H1 (cell line): ENCODE results near the gene NFIA. TPM values are rescaled to one million over a fixed set of nuclear protein-coding genes. Genes with fewer than 3 reads are reported as not detected.

Source experiments
- CTCF ChIA-PET: fragments of 300-600 bp; sonication (Branson Sonifier 250); formaldehyde crosslinking; loops from one replicate; lab custom pipeline; 2021; ENCODE audit not compliant: partially characterized antibody; lab: Charles Lee
- POLR2A ChIA-PET: fragments of 300-600 bp; sonication (Branson Sonifier 250); formaldehyde crosslinking; loops from one replicate; lab custom pipeline; 2021; ENCODE audit warnings: inconsistent platforms; ENCODE audit not compliant: partially characterized antibody; lab: Charles Lee
- DNase-seq, 2 experiments: peaks; one replicate each; pipeline versions ENCODE4 v3.0.0 to v3.0.0-alpha.2; 2010 to 2022; ENCODE audit warnings: low spot score in 2 of 2, low read depth in 1 of 2, mixed read lengths in 1 of 2
- FAIRE-seq: peaks from 2 replicates; lab custom pipeline; 2011; peaks lifted over from hg19 to GRCh38; lab: Jason Lieb, UNC
- H2AFZ ChIP-seq: 2 replicates; pipeline ENCODE4 v1.8.1; 2012; ENCODE audit warnings: low read length, inconsistent platforms
- H2AK5ac ChIP-seq: 2 replicates; pipeline ENCODE4 v1.6.1; 2013; ENCODE audit warnings: low read depth, low read length
- H2BK120ac ChIP-seq: replicated peaks from 2 replicates; pipeline ENCODE3; 2013; ENCODE audit warnings: low read depth, low read length, inconsistent platforms
- H2BK12ac ChIP-seq: 2 replicates; pipeline ENCODE4 v1.6.1; 2013; ENCODE audit warnings: low read depth, low read length
- H2BK15ac ChIP-seq: 2 replicates; pipeline ENCODE4 v1.6.1; 2013; ENCODE audit warnings: low read length
- H2BK20ac ChIP-seq: 2 replicates; pipeline ENCODE4 v1.6.1; 2013; ENCODE audit warnings: low read length
- H2BK5ac ChIP-seq: 2 replicates; pipeline ENCODE4 v1.6.1; 2013; ENCODE audit warnings: low read depth, low read length
- H3K14ac ChIP-seq: 2 replicates; pipeline ENCODE4 v1.6.1; 2013; ENCODE audit warnings: inconsistent platforms; ENCODE audit not compliant: insufficient read length
- H3K18ac ChIP-seq: 2 replicates; pipeline ENCODE4 v1.6.1; 2013; ENCODE audit warnings: low read length; ENCODE audit errors: extremely low read depth
- H3K23ac ChIP-seq: 2 replicates; pipeline ENCODE4 v1.6.1; 2013; ENCODE audit warnings: inconsistent platforms; ENCODE audit not compliant: insufficient read length
- H3K23me2 ChIP-seq: 2 replicates; pipeline ENCODE4 v1.6.1; 2013; ENCODE audit warnings: low read depth, low read length
- H3K27ac ChIP-seq: 2 replicates; pipeline ENCODE4 v1.6.1; 2011; ENCODE audit warnings: low read depth, low read length, inconsistent platforms
- H3K27me3 ChIP-seq, 4 experiments: replicated peaks in 1 of 4; 1 replicate in 1 of 4; 2 replicates in 3 of 4; pipeline versions ENCODE4 v1.6.1 to v1.8.1; 2011 to 2013; ENCODE audit warnings: low read length in 3 of 4, mild to moderate bottlenecking in 3 of 4, inconsistent platforms in 2 of 4, mixed read lengths in 2 of 4, moderate library complexity in 1 of 4; ENCODE audit not compliant: control insufficient read depth in 3 of 4, insufficient read depth in 3 of 4; ENCODE audit errors: extremely low read depth in 1 of 4
- H3K36me3 ChIP-seq, 4 experiments: 2 replicates each; pipeline versions ENCODE4 v1.6.1 to v1.8.1; 2011 to 2013; ENCODE audit warnings: mild to moderate bottlenecking in 4 of 4, low read length in 3 of 4, moderate library complexity in 2 of 4, control low read depth in 1 of 4, inconsistent platforms in 1 of 4; ENCODE audit not compliant: insufficient read depth in 4 of 4, control insufficient read depth in 2 of 4
- H3K4ac ChIP-seq: replicated peaks from 2 replicates; pipeline ENCODE3; 2013; ENCODE audit warnings: low read length, low read depth, mixed read lengths, inconsistent platforms; ENCODE audit not compliant: insufficient read length
- H3K4me1 ChIP-seq, 4 experiments: replicated peaks in 1 of 4; 1 replicate in 1 of 4; 2 replicates in 3 of 4; pipeline versions ENCODE4 v1.6.1 to v1.8.1; 2011 to 2013; ENCODE audit warnings: low read length in 3 of 4, inconsistent platforms in 2 of 4, mixed read lengths in 1 of 4; ENCODE audit not compliant: insufficient read depth in 4 of 4, control insufficient read depth in 3 of 4
- H3K4me2 ChIP-seq, 2 experiments: 2 replicates each; pipeline versions ENCODE4 v1.6.1 to v1.8.1; 2011 to 2013; ENCODE audit warnings: low read depth in 2 of 2, low read length in 2 of 2, control low read depth in 1 of 2, inconsistent platforms in 1 of 2, mild to moderate bottlenecking in 1 of 2; ENCODE audit not compliant: insufficient read depth in 1 of 2
- H3K4me3 ChIP-seq, 4 experiments: fragments of 200-600, 300-600 bp in 1 of 4; sonication (generic), shearing (Covaris generic), sonication (Bioruptor Twin) in 1 of 4; 2 replicates each; pipeline versions ENCODE4 v1.5.1 to v1.8.1; 2011 to 2016; ENCODE audit warnings: low read length in 4 of 4, low read depth in 3 of 4, control low read depth in 2 of 4, inconsistent platforms in 2 of 4, mild to moderate bottlenecking in 2 of 4, mixed read lengths in 1 of 4, moderate library complexity in 1 of 4; ENCODE audit not compliant: insufficient read depth in 2 of 4; ENCODE audit errors: extremely low read depth in 1 of 4
- H3K56ac ChIP-seq: replicated peaks from 2 replicates; pipeline ENCODE3; 2013; ENCODE audit warnings: low read depth, mild to moderate bottlenecking, mixed read lengths, low read length, inconsistent platforms; ENCODE audit not compliant: insufficient read length
- H3K79me1 ChIP-seq: 2 replicates; pipeline ENCODE4 v1.6.1; 2013; ENCODE audit warnings: low read depth, low read length, control low read depth
- H3K79me2 ChIP-seq, 2 experiments: 2 replicates each; pipeline versions ENCODE4 v1.6.1 to v1.8.1; 2012 to 2013; ENCODE audit warnings: low read length in 2 of 2, mild to moderate bottlenecking in 2 of 2, inconsistent platforms in 1 of 2; ENCODE audit not compliant: insufficient read depth in 2 of 2, control insufficient read depth in 1 of 2
- H3K9ac ChIP-seq, 4 experiments: replicated peaks in 1 of 4; 1 replicate in 1 of 4; 2 replicates in 3 of 4; pipeline versions ENCODE4 v1.6.1 to v1.8.1; 2011 to 2013; ENCODE audit warnings: low read depth in 3 of 4, low read length in 3 of 4, control low read depth in 2 of 4, mild to moderate bottlenecking in 2 of 4, moderate library complexity in 2 of 4, inconsistent platforms in 1 of 4; ENCODE audit errors: extremely low read depth in 1 of 4
- H3K9me3 ChIP-seq, 2 experiments: 2 replicates each; pipeline versions ENCODE4 v1.6.1 to v1.8.1; 2012 to 2013; ENCODE audit warnings: mild to moderate bottlenecking in 2 of 2, moderate library complexity in 2 of 2, control low read depth in 1 of 2, inconsistent platforms in 1 of 2, low read depth in 1 of 2, low read length in 1 of 2, mixed read lengths in 1 of 2; ENCODE audit not compliant: insufficient read depth in 2 of 2
- H4K20me1 ChIP-seq, 2 experiments: replicated peaks in 1 of 2; 2 replicates each; pipeline versions ENCODE3 to v1.8.1; 2011 to 2013; ENCODE audit warnings: inconsistent platforms in 2 of 2, low read length in 2 of 2, mild to moderate bottlenecking in 1 of 2; ENCODE audit not compliant: insufficient read depth in 2 of 2, control insufficient read depth in 1 of 2
- H4K5ac ChIP-seq: 2 replicates; pipeline ENCODE4 v1.6.1; 2013; ENCODE audit warnings: low read length, low read depth, mixed read lengths, inconsistent platforms; ENCODE audit not compliant: insufficient read length
- H4K8ac ChIP-seq: 2 replicates; pipeline ENCODE4 v1.8.0; 2013; ENCODE audit warnings: mild to moderate bottlenecking, moderate library complexity, low read length, inconsistent platforms; ENCODE audit not compliant: insufficient read depth; ENCODE audit errors: extremely low read depth
- H4K91ac ChIP-seq: replicated peaks from 2 replicates; pipeline ENCODE3; 2013; ENCODE audit warnings: low read length, mixed read lengths, inconsistent platforms; ENCODE audit not compliant: insufficient read length
- BCL11A ChIP-seq, 2 experiments: IDR thresholded peaks; one replicate each; pipeline ENCODE4 v1.6.1; 2011; ENCODE audit warnings: low read depth in 2 of 2, low read length in 2 of 2, mild to moderate bottlenecking in 2 of 2
- CBX5 ChIP-seq: fragments of 300-800, 300-1000 bp; sonication (generic); IDR thresholded peaks from 2 replicates; pipeline ENCODE4 v1.7.1; 2016; ENCODE audit warnings: antibody characterized with exemption, low read length, low read depth
- EGR1 ChIP-seq: IDR thresholded peaks from 2 replicates; pipeline ENCODE4 v1.6.1; 2011; ENCODE audit warnings: low read depth, low read length, borderline replicate concordance
- EP300 ChIP-seq, 2 experiments: IDR thresholded peaks; 1 replicate in 1 of 2; 2 replicates in 1 of 2; pipeline ENCODE4 v1.6.1; 2011 to 2012; ENCODE audit warnings: low read depth in 2 of 2, low read length in 2 of 2, mild to moderate bottlenecking in 2 of 2, borderline replicate concordance in 1 of 2, inconsistent platforms in 1 of 2, moderate library complexity in 1 of 2
- HDAC2 ChIP-seq, 2 experiments: fragments of 300-600 bp in 1 of 2; sonication (generic) in 1 of 2; IDR thresholded peaks; 2 replicates each; pipeline ENCODE4 v1.6.1; 2011 to 2012; ENCODE audit warnings: low read depth in 2 of 2, low read length in 2 of 2, mild to moderate bottlenecking in 2 of 2, moderate library complexity in 2 of 2, borderline replicate concordance in 1 of 2, inconsistent platforms in 1 of 2
- JUN ChIP-seq: IDR thresholded peaks from 2 replicates; pipeline ENCODE4 v1.6.1; 2011; ENCODE audit warnings: low read depth, mild to moderate bottlenecking, improper control_type of control experiment, low read length
- MAFK ChIP-seq: IDR thresholded peaks from 2 replicates; pipeline ENCODE4 v1.6.1; 2012; ENCODE audit warnings: low read depth, mild to moderate bottlenecking, improper control_type of control experiment, low read length
- MAX ChIP-seq: IDR thresholded peaks from 2 replicates; pipeline ENCODE4 v1.6.1; 2012; ENCODE audit warnings: inconsistent platforms
- PHF8 ChIP-seq: fragments of 200-600 bp; sonication (generic); conservative IDR thresholded peaks from 2 replicates; pipeline ENCODE4 v1.7.1; 2012; ENCODE audit warnings: low read depth, mild to moderate bottlenecking, inconsistent platforms, low read length, moderate library complexity
- POLR2AphosphoS5 ChIP-seq: IDR thresholded peaks from 2 replicates; pipeline ENCODE4 v1.6.1; 2011; ENCODE audit warnings: low read depth, low read length
- RNF2 ChIP-seq: fragments of 200-900, 300-1000 bp; sonication (generic); IDR thresholded peaks from 2 replicates; pipeline ENCODE4 v1.7.1; 2016; ENCODE audit warnings: borderline replicate concordance, low read depth, mild to moderate bottlenecking, antibody characterized with exemption, low read length; ENCODE audit not compliant: poor library complexity, severe bottlenecking; ENCODE audit errors: missing control alignments
- TAF1 ChIP-seq: IDR thresholded peaks from 2 replicates; pipeline ENCODE4 v1.6.1; 2011; ENCODE audit warnings: mild to moderate bottlenecking, low read depth, low read length
- TBP ChIP-seq: IDR thresholded peaks from 2 replicates; pipeline ENCODE4 v1.6.1; 2011; ENCODE audit warnings: low read depth, low read length, improper control_type of control experiment
- WGBS, 2 experiments: shearing (Covaris generic) in 1 of 2; methylation state at CpG; one replicate each; pipeline versions ENCODE4 v1.1.6 to v1.1.7; 2013 to 2015; ENCODE audit warnings: low lambda C conversion rate in 2 of 2, mixed read lengths in 2 of 2, inconsistent platforms in 1 of 2, low coverage in 1 of 2, missing lambda C conversion rate in 1 of 2; ENCODE audit not compliant: insufficient replicate concordance in 2 of 2, insufficient coverage in 1 of 2, insufficient read length in 1 of 2; ENCODE audit errors: extremely low coverage in 1 of 2, missing lambda C conversion rate in 1 of 2; 5-methylcytosine and 5-hydroxymethylcytosine counted together
- polyA plus RNA-seq, 7 experiments: library from polyadenylated mRNA; depleted of rRNA in 3 of 7; stranded (reverse) in 5 of 7; unstranded in 2 of 7; fragments of >200 nt in 5 of 7; fragments of 200-250 nt in 2 of 7; gene quantifications; 1 replicate in 5 of 7; 2 replicates in 1 of 7; 4 replicates in 1 of 7; pipeline versions ENCODE4 v1.2.1 to v1.2.3, GENCODE V29; 2011 to 2013; ENCODE audit warnings: missing spikeins in 2 of 7, mixed read lengths in 2 of 7
- total RNA-seq: library from RNA; stranded (reverse); fragmentation: NEBNext Ultra II Directional; extraction: Animal tissue kit (Norgen Biotek cat#: 25700); gene quantifications from 2 replicates; pipeline ENCODE4 v1.2.1, GENCODE V29; 2021

The NFIA gene
- total and polyA plus RNA-seq, 2 of the 8 experiments (the other 6 are each of a cell fraction or from before 2014, with no cell fraction given) = 1.8 to 2.3 TPM

- H2BK12ac ChIP-seq = no peak overlapping the region
- TF ChIP-seq MAX = no peak
- TF ChIP-seq TAF1 = no peak
- no peak for TF ChIP-seq PHF8
- TF ChIP-seq EP300 (IDR thresholded peaks at IDR 0.05; ENCODE audit: borderline replicate concordance in 1 of 2, low read depth in 2 of 2, low read length in 2 of 2) = 0 out of 3 replicates have a peak, but pooled peaks of 1 of the 2 experiments have one; percentile 29
- TF ChIP-seq RNF2 = no peak
- peak; percentile 90 for TF ChIP-seq POLR2AphosphoS5
- no peak for TF ChIP-seq MAFK
- no peak for TF ChIP-seq TBP
- no peak for TF ChIP-seq JUN
- TF ChIP-seq CBX5 = no peak
- peak in 1 of 2 experiments; percentile 29 for TF ChIP-seq BCL11A (IDR thresholded peaks at IDR 0.05; ENCODE audit: low read depth in 2 of 2, low read length in 2 of 2)
- peak; percentile 70 for TF ChIP-seq EGR1
- peak; percentile 33 to 92; a peak in 3 of 4 replicates for TF ChIP-seq HDAC2 (IDR thresholded peaks at IDR 0.05; ENCODE audit: borderline replicate concordance in 1 of 2, low read depth in 2 of 2, low read length in 2 of 2)
Measured at GRCh38 chr1:61477301-61477700, 394.9 kb downstream of the NFIA start.

More at GRCh38 chr1:61477301-61477700, 394.9 kb downstream of the NFIA start:
- H2AK5ac ChIP-seq = no peak overlapping the region
- H3K4me3 ChIP-seq = no peak overlapping the region
- H2BK120ac ChIP-seq = no peak overlapping the region
- no peaks in the 10 kb centered on the region for H3K79me2 ChIP-seq
- H4K5ac ChIP-seq = no peak overlapping the region
- CTCF ChIA-PET = no interaction called here
- H3K23ac ChIP-seq = no peak overlapping the region
- FAIRE-seq (peak; percentile 90), DNase-seq (no peak)
- POLR2A ChIA-PET = no interaction called here
- no peak overlapping the region for H3K4ac ChIP-seq
- H3K23me2 ChIP-seq = no peaks in the 10 kb centered on the region
- no peak overlapping the region for H3K4me2 ChIP-seq
- no peaks in the 10 kb centered on the region for H3K36me3 ChIP-seq
- no peaks in the 10 kb centered on the region for H3K9me3 ChIP-seq
- no peak overlapping the region for H2BK20ac ChIP-seq
- H3K18ac ChIP-seq = no peak overlapping the region
- no peak overlapping the region for H2BK15ac ChIP-seq
- H3K14ac ChIP-seq = no peak overlapping the region
- peaks cover 0 to 5% of the 10 kb centered on the region in 2 experiments for H4K20me1 ChIP-seq
- no peak overlapping the region for H3K56ac ChIP-seq
- H2AFZ ChIP-seq = no peak overlapping the region
- WGBS, 2 experiments = 10% methylated on average over 7 of the region's 7 CpGs; no CpG with 5 or more reads in 1 of the 2 experiments
- peaks cover 52 to 85% (median 78%) of the 10 kb centered on the region in 4 experiments for H3K27me3 ChIP-seq
- H3K9ac ChIP-seq = no peak overlapping the region
- no peak overlapping the region for H4K91ac ChIP-seq
- H2BK5ac ChIP-seq = no peak overlapping the region
- no peak overlapping the region for H3K27ac ChIP-seq
- H3K79me1 ChIP-seq = no peaks in the 10 kb centered on the region
- no peak overlapping the region for H4K8ac ChIP-seq
- H3K4me1 ChIP-seq = peaks cover 2 to 5% (median 3%) of the 10 kb centered on the region in 4 experiments; a peak in 3 of 7 replicates
